CD4-positive, CD25-positive, alpha-beta regulatory T cell (primary cell): ENCODE data around the gene KIF18A. TPM values are rescaled to one million over a fixed set of nuclear protein-coding genes. Genes with fewer than 3 reads are reported as not detected.

Experiments
- ATAC-seq, 2 donors: fragments of 150-1000 bp; cut with Tn5 transposase; one replicate each; pipeline ENCODE4 v1.10.0; 2021; ENCODE audit warnings: low read depth in 2 of 2, moderate number of reproducible peaks in 2 of 2, moderate library complexity in 1 of 2
- DNase-seq, 3 donors: peaks; one replicate each; pipeline versions ENCODE4 v3.0.0 to v3.0.0-alpha.2; 2012 to 2022; ENCODE audit warnings: mixed read lengths in 1 of 3
- H3K27ac ChIP-seq: one replicate; pipeline ENCODE4 v1.7.0; 2013; ENCODE audit warnings: mild to moderate bottlenecking, low read length; ENCODE audit not compliant: insufficient read depth, poor library complexity, severe bottlenecking
- H3K27me3 ChIP-seq: one replicate; pipeline ENCODE4 v1.7.0; 2013; ENCODE audit warnings: low read length; ENCODE audit not compliant: control insufficient read depth, insufficient read depth
- H3K36me3 ChIP-seq: one replicate; pipeline ENCODE4 v1.7.0; 2013; ENCODE audit warnings: mild to moderate bottlenecking, low read length, moderate library complexity; ENCODE audit not compliant: control insufficient read depth, insufficient read depth
- H3K4me1 ChIP-seq: 2 replicates; pipeline ENCODE4 v1.7.0; 2013; ENCODE audit warnings: mild to moderate bottlenecking, low read length; ENCODE audit not compliant: insufficient read depth, control insufficient read depth, poor library complexity, severe bottlenecking
- H3K4me3 ChIP-seq: one replicate; pipeline ENCODE4 v1.7.0; 2013; ENCODE audit warnings: low read depth, mild to moderate bottlenecking, low read length, moderate library complexity
- H3K9me3 ChIP-seq, 2 experiments: 1 replicate in 1 of 2; 2 replicates in 1 of 2; pipeline ENCODE4 v1.7.0; 2013; ENCODE audit warnings: low read length in 2 of 2, mild to moderate bottlenecking in 1 of 2, moderate library complexity in 1 of 2; ENCODE audit not compliant: control insufficient read depth in 2 of 2
- H3K27ac Mint-ChIP-seq, 3 donors: one replicate each; pipeline ENCODE4 v1.8.0; 2020 to 2022; ENCODE audit warnings: mild to moderate bottlenecking in 3 of 3, mixed read lengths in 3 of 3, moderate library complexity in 2 of 3
- H3K27me3 Mint-ChIP-seq: one replicate; pipeline ENCODE4 v1.8.0; 2022; ENCODE audit warnings: mild to moderate bottlenecking, mixed read lengths
- H3K36me3 Mint-ChIP-seq: one replicate; pipeline ENCODE4 v1.8.0; 2020; ENCODE audit warnings: mixed read lengths
- H3K4me1 Mint-ChIP-seq, 4 donors: one replicate each; pipeline ENCODE4 v1.8.0; 2020 to 2022; ENCODE audit warnings: mixed read lengths in 4 of 4, mild to moderate bottlenecking in 1 of 4
- H3K4me3 Mint-ChIP-seq, 4 donors: one replicate each; pipeline ENCODE4 v1.8.0; 2020 to 2022; ENCODE audit warnings: mild to moderate bottlenecking in 4 of 4, mixed read lengths in 4 of 4, moderate library complexity in 3 of 4
- H3K9me3 Mint-ChIP-seq, 7 donors: one replicate each; pipeline ENCODE4 v1.8.0; 2020 to 2022; ENCODE audit warnings: mixed read lengths in 7 of 7, mild to moderate bottlenecking in 3 of 7, moderate library complexity in 2 of 7
- polyA plus RNA-seq, 4 donors: library from polyadenylated mRNA; unstranded; fragments of 300-500 nt; fragmentation: Illumina TruSeq; gene quantifications; one replicate each; pipeline ENCODE4 v1.2.3, GENCODE V29; 2021
- total RNA-seq: library from RNA; stranded (reverse); gene quantifications from one replicate; pipeline ENCODE4 v1.2.3, GENCODE V29; 2022

KIF18A gene
- total RNA-seq (10.6 TPM), polyA plus RNA-seq (1 to 10 TPM; 1.1 to 1.6 (median 1.4) TPM)

DNA sequence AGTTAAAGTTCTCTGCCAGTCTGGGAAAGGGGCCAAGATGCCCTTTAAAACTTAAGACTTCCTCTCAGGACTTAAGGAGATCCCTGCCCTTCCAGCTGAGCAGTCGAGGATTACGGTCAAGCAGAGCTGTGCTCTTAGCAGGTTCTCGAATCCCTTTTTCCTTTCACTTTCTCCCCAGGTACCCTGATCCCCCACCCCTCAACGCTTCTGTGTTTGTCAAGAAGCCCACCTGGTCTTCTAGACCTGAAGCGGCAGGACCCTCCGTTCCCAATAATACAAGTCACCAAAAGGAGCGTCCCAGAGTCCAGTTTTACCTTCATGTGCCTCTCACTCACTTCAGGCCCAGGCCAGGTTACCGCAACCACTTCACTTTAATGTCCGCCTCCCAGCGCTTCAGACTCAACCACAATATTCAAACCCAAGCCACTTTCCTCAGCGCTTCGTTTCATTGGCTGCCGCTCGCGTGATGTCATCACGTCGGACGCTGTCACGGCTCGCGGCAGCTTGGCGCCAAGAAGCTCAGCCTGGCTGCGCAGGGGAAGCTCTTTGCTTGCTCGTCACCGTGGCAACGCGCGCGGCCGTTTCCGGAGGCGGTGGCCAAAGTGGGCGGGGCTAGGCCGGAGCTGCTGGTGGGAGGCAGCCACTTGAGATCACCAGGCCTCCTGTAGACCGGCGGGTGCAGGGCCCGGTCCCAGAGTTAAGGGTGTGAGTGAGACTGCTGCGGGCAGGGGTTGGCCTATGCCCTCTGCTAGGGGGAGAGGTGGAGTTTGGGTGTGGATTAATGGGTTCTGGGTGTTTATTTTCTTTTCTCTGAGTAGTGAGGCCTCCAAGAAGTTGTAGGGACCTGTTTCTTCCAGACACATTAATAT, at the start of gene KIF18A, which contains the start of gene METTL15:
KIF18A (minus strand) TSS at position 407 of the 869 bp plus-strand sequence. CDS start 10,209 bp downstream, outside the sequence.
METTL15 (plus strand) TSS at position 639 of the 869 bp plus-strand sequence. CDS start 4,947 bp downstream, outside the sequence.
- Mint-ChIP-seq H3K27ac (peak within 1 kb of the TSS; percentile 99), H3K36me3 (peaks cover 3% of the 10 kb centered on the region), H3K9me3 (no peaks in the 10 kb centered on the region), H3K27me3 (no peaks in the 10 kb centered on the region), H3K4me1 (peaks cover 31 to 83% (median 60%) of the 10 kb centered on the region in 4 donors), H3K4me3 (peak within 1 kb of the TSS; percentile 89 to 98 (median 92))
- Histone ChIP-seq H3K4me1 (peaks cover 48% of the 10 kb centered on the region), H3K4me3 (peak within 1 kb of the TSS; percentile 92), H3K27ac (peak within 1 kb of the TSS; percentile 92), H3K9me3 (no peaks in the 10 kb centered on the region), H3K27me3 (no peaks in the 10 kb centered on the region), H3K36me3 (no peaks in the 10 kb centered on the region)
- DNase-seq (peak; percentile 96 to 98 (median 98)), ATAC-seq (peak; percentile 92)

- H3K27ac ChIP-seq = no peak overlapping the region
- H3K27me3 Mint-ChIP-seq = no peaks in the 10 kb centered on the region
- ATAC-seq (no peak), DNase-seq (no peak)
- H3K4me1 ChIP-seq = no peaks in the 10 kb centered on the region
- H3K4me1 Mint-ChIP-seq = peaks cover 0 to 13% (median 1%) of the 10 kb centered on the region in 4 donors
- no peaks in the 10 kb centered on the region for H3K27me3 ChIP-seq
- H3K36me3 ChIP-seq = peaks cover 4% of the 10 kb centered on the region
- no peaks in the 10 kb centered on the region for H3K9me3 ChIP-seq
- H3K9me3 Mint-ChIP-seq = peaks cover 0 to 1% (median 0%) of the 10 kb centered on the region in 7 donors
- H3K27ac Mint-ChIP-seq = peak overlapping the region in 1 of 3 donors; percentile 49
- H3K36me3 Mint-ChIP-seq = peaks cover 23% of the 10 kb centered on the region
- H3K4me3 ChIP-seq = no peak overlapping the region
- H3K4me3 Mint-ChIP-seq = no peak overlapping the region
Observed at GRCh38 chr11:28153586-28153985, 45.6 kb upstream of the KIF18A start.

DNA sequence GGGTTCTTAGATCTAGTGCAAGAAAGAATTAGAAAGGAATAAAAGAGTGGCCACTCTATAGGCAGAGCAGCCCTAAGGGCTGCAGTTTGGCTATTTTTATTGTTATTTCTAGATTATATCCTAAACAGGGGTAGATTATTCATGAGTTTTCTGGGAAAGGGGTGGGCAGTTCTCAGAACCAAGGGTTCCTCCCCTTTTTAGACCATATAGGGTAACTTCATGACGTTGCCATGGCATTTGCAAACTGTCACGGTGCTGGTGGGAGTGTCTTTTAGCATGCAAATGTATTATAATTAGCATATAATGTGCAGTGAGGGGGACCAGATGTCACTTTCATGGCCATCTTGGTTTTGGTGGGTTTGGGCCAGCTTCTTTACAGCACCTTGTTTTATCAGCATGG, 44.8 kb upstream of the KIF18A start:
- no peaks in the 10 kb centered on the region for H3K27me3 Mint-ChIP-seq
- DNase-seq (no peak), ATAC-seq (no peak)
- Histone ChIP-seq H3K4me3 (no peak overlapping the region), H3K27ac (no peak overlapping the region), H3K9me3 (no peaks in the 10 kb centered on the region), H3K36me3 (peaks cover 4% of the 10 kb centered on the region), H3K4me1 (no peaks in the 10 kb centered on the region), H3K27me3 (no peaks in the 10 kb centered on the region)
- H3K27ac Mint-ChIP-seq = no peak overlapping the region
- no peak overlapping the region for H3K4me3 Mint-ChIP-seq
- H3K4me1 Mint-ChIP-seq = peaks cover 0 to 13% (median 5%) of the 10 kb centered on the region in 4 donors
- H3K36me3 Mint-ChIP-seq = peaks cover 17% of the 10 kb centered on the region
- peaks cover 0 to 2% (median 0%) of the 10 kb centered on the region in 7 donors for H3K9me3 Mint-ChIP-seq

- Histone ChIP-seq H3K27me3 (no peaks in the 10 kb centered on the region), H3K4me1 (no peaks in the 10 kb centered on the region), H3K4me3 (no peak overlapping the region), H3K36me3 (no peaks in the 10 kb centered on the region), H3K27ac (no peak overlapping the region), H3K9me3 (no peaks in the 10 kb centered on the region)
- no peak overlapping the region for H3K4me3 Mint-ChIP-seq
- no peak overlapping the region for H3K27ac Mint-ChIP-seq
- no peak for ATAC-seq
- peaks cover 0 to 2% (median 0%) of the 10 kb centered on the region in 7 donors for H3K9me3 Mint-ChIP-seq
- H3K36me3 Mint-ChIP-seq = peaks cover 6% of the 10 kb centered on the region
- no peaks in the 10 kb centered on the region for H3K27me3 Mint-ChIP-seq
- no peak for DNase-seq
- peaks cover 3 to 8% (median 6%) of the 10 kb centered on the region in 4 donors for H3K4me1 Mint-ChIP-seq
Observed at GRCh38 chr11:28146123-28146751, 38.3 kb upstream of the KIF18A start.

- Mint-ChIP-seq H3K4me3 (no peak overlapping the region), H3K4me1 (peaks cover 3 to 8% (median 6%) of the 10 kb centered on the region in 4 donors), H3K9me3 (peaks cover 0 to 10% (median 0%) of the 10 kb centered on the region in 7 donors), H3K27ac (no peak overlapping the region), H3K27me3 (no peaks in the 10 kb centered on the region), H3K36me3 (peaks cover 13% of the 10 kb centered on the region)
- peaks cover 4% of the 10 kb centered on the region for H3K36me3 ChIP-seq
- DNase-seq (no peak), ATAC-seq (no peak)
- H3K4me3 ChIP-seq = no peak overlapping the region
- no peaks in the 10 kb centered on the region for H3K4me1 ChIP-seq
- peaks cover 5 to 11% of the 10 kb centered on the region in 2 experiments for H3K9me3 ChIP-seq
- H3K27ac ChIP-seq = no peak overlapping the region
- H3K27me3 ChIP-seq = no peaks in the 10 kb centered on the region
Observed at GRCh38 chr11:28144808-28145207, 36.9 kb upstream of the KIF18A start.

GRCh38 chr11:28142724-28143123, 34.8 kb upstream of the KIF18A start:
- Histone ChIP-seq H3K9me3 (peaks cover 7 to 31% of the 10 kb centered on the region in 2 experiments), H3K27ac (no peak overlapping the region), H3K4me3 (no peak overlapping the region), H3K4me1 (no peaks in the 10 kb centered on the region), H3K36me3 (peaks cover 4% of the 10 kb centered on the region), H3K27me3 (no peaks in the 10 kb centered on the region)
- Mint-ChIP-seq H3K4me3 (no peak overlapping the region), H3K36me3 (peaks cover 16% of the 10 kb centered on the region), H3K27me3 (no peaks in the 10 kb centered on the region), H3K4me1 (peaks cover 0 to 6% (median 3%) of the 10 kb centered on the region in 4 donors), H3K9me3 (peaks cover 0 to 21% (median 2%) of the 10 kb centered on the region in 7 donors), H3K27ac (peak overlapping the region in 1 of 3 donors; percentile 34)
- DNase-seq (no peak), ATAC-seq (no peak)

GRCh38 chr11:28140689-28141455, 32.9 kb upstream of the KIF18A start:
- no peak for DNase-seq
- Histone ChIP-seq H3K4me3 (no peak overlapping the region), H3K27ac (no peak overlapping the region), H3K9me3 (peaks cover 10 to 36% of the 10 kb centered on the region in 2 experiments), H3K36me3 (peaks cover 4% of the 10 kb centered on the region), H3K4me1 (no peaks in the 10 kb centered on the region), H3K27me3 (no peaks in the 10 kb centered on the region)
- Mint-ChIP-seq H3K36me3 (peaks cover 30% of the 10 kb centered on the region), H3K27ac (no peak overlapping the region), H3K27me3 (no peaks in the 10 kb centered on the region), H3K4me3 (no peak overlapping the region), H3K9me3 (peaks cover 2 to 28% (median 5%) of the 10 kb centered on the region in 7 donors), H3K4me1 (peaks cover 0 to 4% (median 3%) of the 10 kb centered on the region in 4 donors)
- ATAC-seq = no peak
